ENCODE measurements around the gene CCN6. TPM values are rescaled to one million over a fixed set of nuclear protein-coding genes. Genes with fewer than 3 reads are reported as not detected.

The CCN6 gene
- total RNA-seq, 1 experiment from 2014 or later, result not detected

DNA sequence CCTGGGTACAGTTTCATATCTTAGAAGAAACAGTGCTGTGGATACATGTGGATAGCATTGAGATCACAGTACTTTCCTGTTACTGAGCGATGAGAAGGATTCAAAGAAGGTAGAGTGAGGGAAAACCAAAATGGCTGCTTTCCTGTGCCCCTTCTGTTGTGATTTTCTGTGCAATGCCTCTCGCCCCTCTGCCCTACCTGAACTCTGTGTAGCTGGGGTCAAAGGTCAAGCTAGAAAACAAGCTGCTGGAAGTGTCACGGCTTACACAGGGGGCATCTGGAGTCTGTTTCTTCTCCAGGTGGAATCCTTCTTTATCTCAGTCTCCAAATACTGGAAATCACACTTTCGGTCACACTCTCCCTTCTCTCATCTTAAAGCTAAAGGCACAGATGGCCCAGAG, 27.0 kb upstream of the CCN6 start:
- H3K27me3 ChIP-seq (replicated peaks; ENCODE audit: control insufficient read depth, insufficient read depth, low read length), result no peaks in the 10 kb centered on the region
- TF ChIP-seq, protein P1, sequence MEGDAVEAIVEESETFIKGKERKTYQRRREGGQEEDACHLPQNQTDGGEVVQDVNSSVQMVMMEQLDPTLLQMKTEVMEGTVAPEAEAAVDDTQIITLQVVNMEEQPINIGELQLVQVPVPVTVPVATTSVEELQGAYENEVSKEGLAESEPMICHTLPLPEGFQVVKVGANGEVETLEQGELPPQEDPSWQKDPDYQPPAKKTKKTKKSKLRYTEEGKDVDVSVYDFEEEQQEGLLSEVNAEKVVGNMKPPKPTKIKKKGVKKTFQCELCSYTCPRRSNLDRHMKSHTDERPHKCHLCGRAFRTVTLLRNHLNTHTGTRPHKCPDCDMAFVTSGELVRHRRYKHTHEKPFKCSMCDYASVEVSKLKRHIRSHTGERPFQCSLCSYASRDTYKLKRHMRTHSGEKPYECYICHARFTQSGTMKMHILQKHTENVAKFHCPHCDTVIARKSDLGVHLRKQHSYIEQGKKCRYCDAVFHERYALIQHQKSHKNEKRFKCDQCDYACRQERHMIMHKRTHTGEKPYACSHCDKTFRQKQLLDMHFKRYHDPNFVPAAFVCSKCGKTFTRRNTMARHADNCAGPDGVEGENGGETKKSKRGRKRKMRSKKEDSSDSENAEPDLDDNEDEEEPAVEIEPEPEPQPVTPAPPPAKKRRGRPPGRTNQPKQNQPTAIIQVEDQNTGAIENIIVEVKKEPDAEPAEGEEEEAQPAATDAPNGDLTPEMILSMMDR (IDR thresholded peaks at IDR 0.05; ENCODE audit: insufficient read depth in 1 of 2, low read depth in 1 of 2, low read length in 1 of 2, severe bottlenecking in 1 of 2, unreplicated experiment in 1 of 2), result no peak
- Mint-ChIP-seq H3K9me3 (ENCODE audit: unreplicated experiment) (peaks cover 17% of the 10 kb centered on the region), H3K27ac (ENCODE audit: unreplicated experiment) (no peak overlapping the region), H3K27me3 (ENCODE audit: insufficient read depth, unreplicated experiment) (no peaks in the 10 kb centered on the region), H3K4me3 (ENCODE audit: unreplicated experiment) (no peak overlapping the region), H3K36me3 (ENCODE audit: insufficient read depth, unreplicated experiment) (no peaks in the 10 kb centered on the region), H3K4me1 (ENCODE audit: low read depth, unreplicated experiment) (no peaks in the 10 kb centered on the region)
- H3K4me1 ChIP-seq, result no peaks in the 10 kb centered on the region
- intact Hi-C loops (cut with micrococcal nuclease; ENCODE audit: unreplicated experiment), result no loop called here
- no TSS peak for BruUV-seq (replicated peaks)
- H3K36me3 ChIP-seq (ENCODE audit: control insufficient read depth, insufficient read depth, low read length), result no peaks in the 10 kb centered on the region
- ChIA-PET CTCF (no interaction called here), POLR2A (no interaction called here)
- no peak for DNase-seq
- no peak overlapping the region for H3K4me3 ChIP-seq (ENCODE audit: low read depth, low read length)
- H3K9me3 ChIP-seq, result no peaks in the 10 kb centered on the region

DNA sequence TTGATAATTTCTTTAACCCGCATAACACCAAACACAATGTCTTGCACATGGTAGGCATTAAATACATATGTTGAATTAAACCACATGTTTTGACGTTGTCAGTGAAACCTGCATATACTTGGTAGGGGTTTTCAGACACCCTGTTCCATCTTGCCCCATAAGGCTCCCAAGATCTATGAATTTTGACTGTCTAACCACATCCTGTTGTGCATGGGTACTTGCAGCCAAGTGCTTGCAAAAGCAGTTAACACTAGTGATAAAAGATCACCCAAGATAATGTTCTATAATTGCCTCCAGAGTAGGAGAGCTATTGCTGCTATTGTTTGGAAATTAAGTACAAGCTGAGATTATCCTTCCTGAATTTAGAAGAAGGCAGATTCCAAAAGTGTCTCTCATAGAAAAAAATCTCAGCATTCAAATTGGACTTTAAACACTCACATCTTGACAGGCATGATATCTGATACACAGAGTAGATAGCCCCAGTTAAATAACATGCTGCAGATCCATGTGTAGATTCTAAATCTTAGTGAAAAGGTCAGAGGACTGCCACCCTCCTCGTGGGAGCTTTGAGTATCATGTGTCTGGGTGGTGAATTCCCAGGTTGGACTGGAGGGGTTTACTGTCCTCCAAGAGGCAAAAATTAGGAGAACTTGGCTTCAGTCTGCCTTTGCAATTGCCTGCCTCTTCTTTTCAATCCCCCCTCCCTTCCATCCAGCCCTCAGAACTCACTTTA, 25.8 kb upstream of the CCN6 start:
- no peak for DNase-seq
- Mint-ChIP-seq H3K36me3 (ENCODE audit: insufficient read depth, unreplicated experiment) (no peaks in the 10 kb centered on the region), H3K27ac (ENCODE audit: unreplicated experiment) (no peak overlapping the region), H3K27me3 (ENCODE audit: insufficient read depth, unreplicated experiment) (no peaks in the 10 kb centered on the region), H3K9me3 (ENCODE audit: unreplicated experiment) (peaks cover 17% of the 10 kb centered on the region), H3K4me1 (ENCODE audit: low read depth, unreplicated experiment) (no peaks in the 10 kb centered on the region), H3K4me3 (ENCODE audit: unreplicated experiment) (no peak overlapping the region)
- Histone ChIP-seq H3K4me1 (no peaks in the 10 kb centered on the region), H3K27me3 (replicated peaks; ENCODE audit: control insufficient read depth, insufficient read depth, low read length) (no peaks in the 10 kb centered on the region), H3K9me3 (no peaks in the 10 kb centered on the region), H3K4me3 (ENCODE audit: low read depth, low read length) (no peak overlapping the region), H3K36me3 (ENCODE audit: control insufficient read depth, insufficient read depth, low read length) (no peaks in the 10 kb centered on the region)
- ChIA-PET CTCF (interaction anchor here (1.1 kb wide), 1 partner anchor 18 kb away, joined by 3 read pairs; no protein-coding TSS in a partner anchor), POLR2A (no interaction called here)
- BruUV-seq (replicated peaks), result no TSS peak
- TF ChIP-seq, protein P1 (IDR thresholded peaks at IDR 0.05; ENCODE audit: insufficient read depth in 1 of 2, low read depth in 1 of 2, low read length in 1 of 2, severe bottlenecking in 1 of 2, unreplicated experiment in 1 of 2), result no peak
- intact Hi-C loops (cut with micrococcal nuclease; ENCODE audit: unreplicated experiment), result no loop called here

DNA sequence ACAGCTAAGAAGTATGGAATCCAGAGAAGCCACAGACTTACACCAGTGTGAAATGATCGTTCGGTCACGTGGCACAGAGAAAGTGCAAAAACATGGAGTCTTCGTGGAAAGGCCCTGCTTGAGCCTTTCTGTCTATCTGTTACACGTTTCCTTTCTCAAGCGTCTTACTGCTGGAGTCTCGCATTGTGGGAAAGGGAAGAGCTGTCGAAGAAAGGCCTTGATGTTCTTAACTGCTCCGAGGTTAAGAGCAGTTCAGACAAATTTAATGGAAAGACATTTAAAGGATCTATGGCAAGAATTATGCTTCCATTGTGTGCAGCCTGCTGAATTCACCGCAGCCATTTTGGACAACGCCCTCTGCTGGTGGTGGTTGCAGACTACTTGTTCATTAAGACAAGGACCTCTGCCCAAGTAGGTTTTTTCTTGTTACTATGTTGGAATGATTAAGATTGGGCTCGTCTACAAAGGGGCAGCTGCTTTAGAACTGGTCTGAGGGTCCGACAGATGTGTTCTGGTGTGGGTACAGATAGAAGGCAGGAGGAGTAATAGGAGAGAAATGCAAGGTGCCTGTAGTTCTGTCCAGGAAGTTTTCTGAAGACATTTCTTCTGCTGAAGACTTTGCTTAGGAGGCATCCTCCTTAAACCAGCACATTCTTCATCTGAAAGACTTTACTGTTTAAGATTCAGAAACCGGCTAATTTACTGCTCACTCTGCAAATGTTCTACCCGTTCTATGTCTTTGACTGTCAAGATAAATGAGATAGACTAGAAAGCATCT, 24.7 kb upstream of the CCN6 start:
- ChIA-PET CTCF (interaction anchor here (0.5 kb wide), 1 partner anchor 340 kb away, joined by 3 read pairs; no protein-coding TSS in a partner anchor), POLR2A (no interaction called here)
- H3K4me1 Mint-ChIP-seq (ENCODE audit: low read depth, unreplicated experiment), result no peaks in the 10 kb centered on the region
- H3K27me3 Mint-ChIP-seq (ENCODE audit: insufficient read depth, unreplicated experiment), result peaks cover 4% of the 10 kb centered on the region
- TF ChIP-seq, protein P1 (IDR thresholded peaks at IDR 0.05; ENCODE audit: insufficient read depth in 1 of 2, low read depth in 1 of 2, low read length in 1 of 2, severe bottlenecking in 1 of 2, unreplicated experiment in 1 of 2), result peak; percentile 65 to 68
- peaks cover 7% of the 10 kb centered on the region for H3K9me3 Mint-ChIP-seq (ENCODE audit: unreplicated experiment)
- no peaks in the 10 kb centered on the region for H3K9me3 ChIP-seq
- no TSS peak for BruUV-seq (replicated peaks)
- no peaks in the 10 kb centered on the region for H3K36me3 ChIP-seq (ENCODE audit: control insufficient read depth, insufficient read depth, low read length)
- no peaks in the 10 kb centered on the region for H3K27me3 ChIP-seq (replicated peaks; ENCODE audit: control insufficient read depth, insufficient read depth, low read length)
- no peak overlapping the region for H3K27ac Mint-ChIP-seq (ENCODE audit: unreplicated experiment)
- DNase-seq, result peak; percentile 59 to 68
- H3K4me1 ChIP-seq, result no peaks in the 10 kb centered on the region
- no peaks in the 10 kb centered on the region for H3K36me3 Mint-ChIP-seq (ENCODE audit: insufficient read depth, unreplicated experiment)
- no peak overlapping the region for H3K4me3 Mint-ChIP-seq (ENCODE audit: unreplicated experiment)
- H3K4me3 ChIP-seq (ENCODE audit: low read depth, low read length), result no peak overlapping the region
- intact Hi-C loops (cut with micrococcal nuclease; ENCODE audit: unreplicated experiment), result loop anchor here (1.0 kb wide), 1 partner anchor 319 kb away; no protein-coding TSS in a partner anchor

Measured in Caco-2 (cell line).